Skeletal muscle satellite cell (primary cell): Measurements from ENCODE around the gene ITGA1.
"Not testable (repeated sequence)": the region's sequence is repeated elsewhere in the genome, so short reads cannot be mapped to it uniquely, and the experiment has no call there.

Experiments used
- H3K27me3 ChIP-seq: 2 replicates; pipeline ENCODE4 v1.7.0; 2013; ENCODE audit warnings: low read length; ENCODE audit not compliant: control insufficient read depth, insufficient read depth
- H3K36me3 ChIP-seq: 2 replicates; pipeline ENCODE4 v1.7.0; 2013; ENCODE audit warnings: mild to moderate bottlenecking, control low read depth, low read length; ENCODE audit not compliant: insufficient read depth
- H3K4me1 ChIP-seq: 2 replicates; pipeline ENCODE4 v1.7.0; 2013; ENCODE audit warnings: low read length; ENCODE audit not compliant: control insufficient read depth, insufficient read depth
- H3K4me2 ChIP-seq: 2 replicates; pipeline ENCODE4 v1.7.0; 2013; ENCODE audit warnings: mild to moderate bottlenecking, low read length
- H3K4me3 ChIP-seq: 2 replicates; pipeline ENCODE4 v1.7.0; 2013; ENCODE audit warnings: low read length
- H3K9ac ChIP-seq: 2 replicates; pipeline ENCODE4 v1.7.0; 2013; ENCODE audit warnings: mild to moderate bottlenecking, low read depth, low read length, moderate library complexity
- H3K9me3 ChIP-seq: replicated peaks from 2 replicates; pipeline ENCODE4 v1.7.0; 2013; ENCODE audit warnings: mild to moderate bottlenecking, control low read depth, low read length

The ITGA1 gene

GRCh38 chr5:52837068-52837467, 49.4 kb downstream of the ITGA1 start:
- H3K4me3 ChIP-seq, result peak overlapping the region; percentile 58
- no peaks in the 10 kb centered on the region for H3K36me3 ChIP-seq
- peak overlapping the region; percentile 67 for H3K9ac ChIP-seq
- H3K27me3 ChIP-seq, result no peaks in the 10 kb centered on the region
- H3K4me1 ChIP-seq, result peaks cover 40% of the 10 kb centered on the region
- no peaks in the 10 kb centered on the region for H3K9me3 ChIP-seq
- peak overlapping the region; percentile 76 for H3K4me2 ChIP-seq

DNA sequence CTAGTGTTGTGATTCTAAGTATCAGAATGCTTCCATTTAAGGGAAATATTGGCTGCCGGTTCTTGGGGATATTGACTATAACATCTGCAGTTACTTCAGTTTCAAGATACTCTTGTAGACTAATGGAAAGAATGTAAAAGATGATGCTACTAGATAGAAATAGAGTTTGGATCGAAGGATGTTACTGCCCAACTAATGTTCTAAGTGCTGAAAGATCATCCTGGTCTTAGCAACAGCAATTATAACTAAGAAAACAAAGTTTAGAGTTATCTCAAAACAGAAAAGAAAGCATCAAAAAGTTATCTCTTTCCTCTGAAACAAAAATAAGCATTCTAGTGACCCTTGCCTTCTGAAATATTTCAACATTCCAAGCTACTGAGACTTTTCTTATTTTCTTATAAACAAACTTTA, 49.9 kb downstream of the ITGA1 start:
- H3K4me1 ChIP-seq, result peaks cover 38% of the 10 kb centered on the region
- no peaks in the 10 kb centered on the region for H3K27me3 ChIP-seq
- no peaks in the 10 kb centered on the region for H3K36me3 ChIP-seq
- peak overlapping the region; percentile 76 for H3K4me2 ChIP-seq
- no peaks in the 10 kb centered on the region for H3K9me3 ChIP-seq
- H3K9ac ChIP-seq, result peak overlapping the region; percentile 67
- peak overlapping the region; percentile 58 for H3K4me3 ChIP-seq

GRCh38 chr5:52838326-52839015, 50.8 kb downstream of the ITGA1 start:
- Histone ChIP-seq H3K4me3 (no peak overlapping the region), H3K9me3 (no peaks in the 10 kb centered on the region), H3K27me3 (no peaks in the 10 kb centered on the region), H3K4me2 (peak overlapping the region; percentile 76), H3K9ac (no peak overlapping the region), H3K4me1 (peaks cover 38% of the 10 kb centered on the region), H3K36me3 (no peaks in the 10 kb centered on the region)

GRCh38 chr5:52839285-52839684, 51.6 kb downstream of the ITGA1 start:
- H3K4me3 ChIP-seq, result no peak overlapping the region
- no peak overlapping the region for H3K9ac ChIP-seq
- H3K9me3 ChIP-seq, result no peaks in the 10 kb centered on the region

DNA sequence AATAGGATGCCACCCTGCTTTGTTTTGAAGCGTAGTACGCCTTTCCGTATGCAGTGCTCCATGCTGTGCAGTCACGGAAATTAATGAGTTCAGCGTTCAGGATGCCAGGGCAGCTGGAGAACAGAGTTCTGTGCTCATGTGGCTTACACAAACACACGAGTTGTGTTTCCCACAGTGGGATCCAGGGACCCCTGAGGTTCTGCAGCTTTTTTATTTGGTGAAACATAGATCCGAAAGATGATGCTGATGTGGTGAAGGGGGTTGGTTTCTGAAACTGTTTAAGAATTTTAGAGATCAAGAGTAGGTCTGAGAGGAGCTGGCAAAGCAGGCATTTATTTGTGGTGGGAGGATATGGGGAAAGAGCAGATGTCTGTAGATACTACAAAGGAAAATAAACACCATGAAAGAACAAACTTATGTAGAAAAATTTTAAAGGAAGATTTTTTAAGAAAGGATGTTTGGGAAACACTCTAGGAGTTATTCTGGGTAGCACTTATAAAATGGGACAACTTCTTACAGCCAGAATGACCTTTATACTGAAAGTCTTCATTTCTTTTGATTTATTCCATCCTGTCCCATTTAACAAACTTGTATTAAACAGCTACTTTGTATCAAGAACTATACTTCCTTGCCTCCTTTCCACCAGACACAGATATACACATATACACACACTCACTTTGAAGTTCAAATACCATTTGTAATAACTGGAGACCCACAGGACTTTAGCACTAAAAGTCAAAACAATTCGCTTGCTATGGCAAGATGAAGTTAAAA, 52.7 kb downstream of the ITGA1 start:
- Histone ChIP-seq H3K4me2 (peak overlapping the region; percentile 71), H3K9me3 (no peaks in the 10 kb centered on the region), H3K4me3 (peak overlapping the region; percentile 30), H3K36me3 (no peaks in the 10 kb centered on the region), H3K9ac (peak overlapping the region; percentile 27), H3K27me3 (no peaks in the 10 kb centered on the region), H3K4me1 (peaks cover 53% of the 10 kb centered on the region)

More at GRCh38 chr5:52839285-52839684, 51.6 kb downstream of the ITGA1 start:
- peaks cover 42% of the 10 kb centered on the region for H3K4me1 ChIP-seq
- no peaks in the 10 kb centered on the region for H3K27me3 ChIP-seq
- H3K36me3 ChIP-seq, result no peaks in the 10 kb centered on the region
- H3K4me2 ChIP-seq, result no peak overlapping the region

DNA sequence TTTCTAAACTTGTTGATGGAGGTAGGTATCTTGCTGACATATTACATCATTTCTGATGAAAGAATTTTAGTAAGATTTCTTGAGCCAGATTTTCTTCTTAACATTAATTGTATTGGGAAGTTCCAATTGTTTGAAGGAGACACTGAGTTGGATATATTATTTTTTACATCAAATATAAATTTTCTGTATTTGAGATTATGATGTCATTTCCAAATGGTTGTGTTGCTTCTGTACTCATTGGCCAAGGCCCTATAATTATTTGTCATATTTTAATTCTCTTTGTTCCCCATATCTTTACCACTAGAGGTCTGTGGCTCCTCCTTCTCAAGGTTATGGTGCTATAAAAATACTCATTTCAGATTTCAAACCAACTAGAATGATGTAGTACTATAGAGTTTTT, 53.4 kb downstream of the ITGA1 start:
- Histone ChIP-seq H3K27me3 (no peaks in the 10 kb centered on the region), H3K9me3 (no peaks in the 10 kb centered on the region), H3K36me3 (no peaks in the 10 kb centered on the region), H3K4me1 (peaks cover 56% of the 10 kb centered on the region), H3K4me2 (no peak overlapping the region), H3K9ac (no peak overlapping the region), H3K4me3 (no peak overlapping the region)

- H3K36me3 ChIP-seq, result no peaks in the 10 kb centered on the region
Observed at GRCh38 chr5:52842111-52842510, 54.4 kb downstream of the ITGA1 start.

DNA sequence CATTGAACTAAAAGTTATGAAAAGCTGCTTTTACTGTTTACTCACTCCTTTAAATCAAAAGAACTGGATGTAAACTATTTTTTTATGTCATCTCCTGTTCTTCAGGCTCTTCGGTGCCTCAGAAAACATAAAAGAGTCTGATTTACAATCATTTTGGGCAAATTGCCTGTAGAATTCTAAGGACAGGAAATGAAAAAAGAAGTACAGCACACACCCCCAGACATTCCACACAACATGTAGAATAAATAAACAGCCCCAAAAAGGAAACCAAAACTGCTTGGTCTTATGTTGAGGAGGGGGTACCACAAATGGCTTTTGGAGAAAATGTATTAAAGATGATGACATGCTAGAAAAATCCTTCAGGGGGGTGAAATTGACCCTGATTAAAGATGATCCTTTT, 57.2 kb downstream of the ITGA1 start:
- H3K36me3 ChIP-seq, result no peaks in the 10 kb centered on the region
- H3K4me3 ChIP-seq, result no peak overlapping the region
- H3K9me3 ChIP-seq, result no peaks in the 10 kb centered on the region
- peaks cover 33% of the 10 kb centered on the region for H3K4me1 ChIP-seq
- H3K9ac ChIP-seq, result no peak overlapping the region
- no peaks in the 10 kb centered on the region for H3K27me3 ChIP-seq
- H3K4me2 ChIP-seq, result peak overlapping the region; percentile 50

More at GRCh38 chr5:52842111-52842510, 54.4 kb downstream of the ITGA1 start:
- no peaks in the 10 kb centered on the region for H3K9me3 ChIP-seq
- no peak overlapping the region for H3K4me3 ChIP-seq
- no peak overlapping the region for H3K4me2 ChIP-seq
- no peak overlapping the region for H3K9ac ChIP-seq
- peaks cover 55% of the 10 kb centered on the region for H3K4me1 ChIP-seq
- no peaks in the 10 kb centered on the region for H3K27me3 ChIP-seq

DNA sequence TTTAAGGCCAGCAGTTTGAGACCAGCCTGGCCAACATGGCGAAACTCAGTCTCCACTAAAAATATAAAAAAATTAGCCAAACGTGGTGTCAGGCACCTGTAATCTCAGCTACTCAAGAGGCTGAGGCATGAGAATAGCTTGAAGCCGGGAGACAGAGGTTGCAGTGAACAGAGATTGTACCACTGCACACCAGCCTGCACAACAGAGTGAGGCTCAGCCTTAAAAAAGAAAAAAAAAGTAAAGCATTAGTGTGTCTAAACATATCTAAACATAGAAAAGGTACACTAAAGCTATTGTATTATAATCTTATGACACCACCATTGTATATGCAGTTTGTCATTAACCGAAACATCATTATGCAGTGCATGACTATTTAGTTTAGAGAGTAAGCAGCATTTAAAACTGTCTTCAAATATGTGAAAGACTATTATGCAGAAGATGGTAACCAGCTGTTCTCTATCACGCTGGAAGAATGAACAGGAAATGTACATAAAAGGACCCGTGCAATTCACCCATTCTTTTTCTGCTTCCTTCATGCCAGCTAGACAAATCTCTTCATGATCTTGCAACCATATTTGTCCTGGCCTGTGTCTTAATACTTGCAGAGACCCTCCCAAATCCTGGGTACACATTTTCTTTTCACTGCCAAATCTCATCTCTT, 58.6 kb downstream of the ITGA1 start:
- no peak overlapping the region for H3K4me2 ChIP-seq
- no peak overlapping the region for H3K4me3 ChIP-seq
- H3K36me3 ChIP-seq, result no peaks in the 10 kb centered on the region
- no peaks in the 10 kb centered on the region for H3K9me3 ChIP-seq
- H3K9ac ChIP-seq, result no peak overlapping the region
- H3K4me1 ChIP-seq, result peaks cover 24% of the 10 kb centered on the region
- no peaks in the 10 kb centered on the region for H3K27me3 ChIP-seq

DNA sequence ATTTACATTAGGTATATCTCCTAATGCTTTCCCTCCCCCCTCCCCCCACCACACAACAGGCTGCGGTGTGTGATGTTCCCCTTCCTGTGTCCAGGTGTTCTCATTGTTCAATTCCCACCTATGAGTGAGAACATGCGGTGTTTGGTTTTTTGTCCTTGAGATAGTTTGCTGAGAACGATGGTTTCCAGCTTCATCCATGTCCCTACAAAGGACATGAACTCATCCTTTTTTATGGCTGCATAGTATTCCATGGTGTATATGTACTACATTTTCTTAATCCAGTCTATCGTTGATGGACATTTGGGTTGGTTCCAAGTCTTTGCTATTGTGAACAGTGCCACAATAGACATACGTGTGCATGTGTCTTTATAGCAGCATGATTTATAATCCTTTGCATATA, 61.0 kb downstream of the ITGA1 start:
- not testable (repeated sequence) for H3K9me3 ChIP-seq, H3K27me3 ChIP-seq, H3K4me3 ChIP-seq, H3K4me2 ChIP-seq, H3K9ac ChIP-seq, H3K36me3 ChIP-seq
- H3K4me1 ChIP-seq, result peaks cover 24% of the 10 kb centered on the region

DNA sequence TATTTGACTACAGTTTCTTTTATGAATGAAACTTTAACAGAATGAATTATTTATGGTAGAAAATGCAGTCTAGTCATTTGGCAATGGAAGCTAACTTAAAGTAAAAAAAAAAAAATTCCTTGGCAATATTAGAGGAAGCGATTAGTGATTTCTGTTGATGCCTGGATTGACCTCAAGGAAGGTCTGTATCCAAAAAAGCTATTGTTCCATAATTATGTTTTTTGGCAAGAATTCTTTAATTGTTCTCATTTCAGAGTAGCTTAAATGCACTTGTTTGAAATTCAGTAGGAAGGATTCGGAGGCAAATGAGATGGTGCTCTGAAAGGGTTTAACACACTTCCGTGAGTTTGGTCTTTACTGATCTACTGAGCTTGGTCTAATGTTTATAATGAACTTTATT, 61.8 kb downstream of the ITGA1 start:
- Histone ChIP-seq H3K9me3 (no peaks in the 10 kb centered on the region), H3K9ac (no peak overlapping the region), H3K4me1 (peaks cover 17% of the 10 kb centered on the region), H3K27me3 (no peaks in the 10 kb centered on the region), H3K4me2 (no peak overlapping the region), H3K4me3 (no peak overlapping the region), H3K36me3 (no peaks in the 10 kb centered on the region)
